Measurements from ENCODE around the gene KPNB1.

GRCh38 chr17:47692895-47693730 lies 43.4 kb downstream of the KPNB1 start:
- TF ChIP-seq CTCF (IDR thresholded peaks at IDR 0.05), result no peak
- peak in 2 of 3 donors; percentile 35 to 46 for TF ChIP-seq POLR2A (IDR thresholded peaks at IDR 0.05)
